ENCODE measurements around the gene TESK2. TPM values are rescaled to one million over a fixed set of nuclear protein-coding genes. Genes with fewer than 3 reads are reported as not detected.

Gene TESK2
- total and polyA plus RNA-seq, 2 of the 13 experiments (the other 11 are each of a cell fraction or from before 2014, with no cell fraction given): 5.5 to 9.6 TPM

GRCh38 chr1:45498279-45498678, 7.3 kb upstream of the TESK2 start (continued):
- TF ChIP-seq ZBTB4 (CRISPR knock-in tag; IDR thresholded peaks at IDR 0.05; ENCODE audit: borderline replicate concordance): no peak
- TF ChIP-seq SP2 (CRISPR knock-in tag; IDR thresholded peaks at IDR 0.05): no peak
- TF ChIP-seq, protein P1, sequence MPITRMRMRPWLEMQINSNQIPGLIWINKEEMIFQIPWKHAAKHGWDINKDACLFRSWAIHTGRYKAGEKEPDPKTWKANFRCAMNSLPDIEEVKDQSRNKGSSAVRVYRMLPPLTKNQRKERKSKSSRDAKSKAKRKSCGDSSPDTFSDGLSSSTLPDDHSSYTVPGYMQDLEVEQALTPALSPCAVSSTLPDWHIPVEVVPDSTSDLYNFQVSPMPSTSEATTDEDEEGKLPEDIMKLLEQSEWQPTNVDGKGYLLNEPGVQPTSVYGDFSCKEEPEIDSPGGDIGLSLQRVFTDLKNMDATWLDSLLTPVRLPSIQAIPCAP (CRISPR knock-in tag; IDR thresholded peaks at IDR 0.05; ENCODE audit: low read depth): no peak
- peak; percentile 79 for TF ChIP-seq BCL6 (CRISPR knock-in tag; IDR thresholded peaks at IDR 0.05)
- TF ChIP-seq, protein P2, sequence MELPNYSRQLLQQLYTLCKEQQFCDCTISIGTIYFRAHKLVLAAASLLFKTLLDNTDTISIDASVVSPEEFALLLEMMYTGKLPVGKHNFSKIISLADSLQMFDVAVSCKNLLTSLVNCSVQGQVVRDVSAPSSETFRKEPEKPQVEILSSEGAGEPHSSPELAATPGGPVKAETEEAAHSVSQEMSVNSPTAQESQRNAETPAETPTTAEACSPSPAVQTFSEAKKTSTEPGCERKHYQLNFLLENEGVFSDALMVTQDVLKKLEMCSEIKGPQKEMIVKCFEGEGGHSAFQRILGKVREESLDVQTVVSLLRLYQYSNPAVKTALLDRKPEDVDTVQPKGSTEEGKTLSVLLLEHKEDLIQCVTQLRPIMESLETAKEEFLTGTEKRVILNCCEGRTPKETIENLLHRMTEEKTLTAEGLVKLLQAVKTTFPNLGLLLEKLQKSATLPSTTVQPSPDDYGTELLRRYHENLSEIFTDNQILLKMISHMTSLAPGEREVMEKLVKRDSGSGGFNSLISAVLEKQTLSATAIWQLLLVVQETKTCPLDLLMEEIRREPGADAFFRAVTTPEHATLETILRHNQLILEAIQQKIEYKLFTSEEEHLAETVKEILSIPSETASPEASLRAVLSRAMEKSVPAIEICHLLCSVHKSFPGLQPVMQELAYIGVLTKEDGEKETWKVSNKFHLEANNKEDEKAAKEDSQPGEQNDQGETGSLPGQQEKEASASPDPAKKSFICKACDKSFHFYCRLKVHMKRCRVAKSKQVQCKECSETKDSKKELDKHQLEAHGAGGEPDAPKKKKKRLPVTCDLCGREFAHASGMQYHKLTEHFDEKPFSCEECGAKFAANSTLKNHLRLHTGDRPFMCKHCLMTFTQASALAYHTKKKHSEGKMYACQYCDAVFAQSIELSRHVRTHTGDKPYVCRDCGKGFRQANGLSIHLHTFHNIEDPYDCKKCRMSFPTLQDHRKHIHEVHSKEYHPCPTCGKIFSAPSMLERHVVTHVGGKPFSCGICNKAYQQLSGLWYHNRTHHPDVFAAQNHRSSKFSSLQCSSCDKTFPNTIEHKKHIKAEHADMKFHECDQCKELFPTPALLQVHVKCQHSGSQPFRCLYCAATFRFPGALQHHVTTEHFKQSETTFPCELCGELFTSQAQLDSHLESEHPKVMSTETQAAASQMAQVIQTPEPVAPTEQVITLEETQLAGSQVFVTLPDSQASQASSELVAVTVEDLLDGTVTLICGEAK (IDR thresholded peaks at IDR 0.05): 0 out of 2 replicates have a peak, but pooled peaks have one; percentile 33
- TF ChIP-seq, protein P2 (CRISPR knock-in tag; IDR thresholded peaks at IDR 0.05): peak; percentile 80
- TF ChIP-seq CHCHD3 (CRISPR knock-in tag; IDR thresholded peaks at IDR 0.05): no peak
- peak; percentile 27; the same call in 1 of the 2 replicates for TF ChIP-seq PAXIP1 (CRISPR knock-in tag; conservative IDR thresholded peaks at IDR 0.05)
- TF ChIP-seq ZNF354B (CRISPR knock-in tag; IDR thresholded peaks at IDR 0.05): no peak
- no peak for TF ChIP-seq SRF (IDR thresholded peaks at IDR 0.05; ENCODE audit: low read depth, low read length)
- no peak for TF ChIP-seq ZNF580 (CRISPR knock-in tag; IDR thresholded peaks at IDR 0.05; ENCODE audit: borderline replicate concordance, low read depth)
- no peak for TF ChIP-seq SP140L (CRISPR knock-in tag; IDR thresholded peaks at IDR 0.05; ENCODE audit: borderline replicate concordance)
- no peak for TF ChIP-seq ZNF543 (CRISPR knock-in tag; IDR thresholded peaks at IDR 0.05)
